ENCODE data around the gene PRKCG.

Gene PRKCG

DNA sequence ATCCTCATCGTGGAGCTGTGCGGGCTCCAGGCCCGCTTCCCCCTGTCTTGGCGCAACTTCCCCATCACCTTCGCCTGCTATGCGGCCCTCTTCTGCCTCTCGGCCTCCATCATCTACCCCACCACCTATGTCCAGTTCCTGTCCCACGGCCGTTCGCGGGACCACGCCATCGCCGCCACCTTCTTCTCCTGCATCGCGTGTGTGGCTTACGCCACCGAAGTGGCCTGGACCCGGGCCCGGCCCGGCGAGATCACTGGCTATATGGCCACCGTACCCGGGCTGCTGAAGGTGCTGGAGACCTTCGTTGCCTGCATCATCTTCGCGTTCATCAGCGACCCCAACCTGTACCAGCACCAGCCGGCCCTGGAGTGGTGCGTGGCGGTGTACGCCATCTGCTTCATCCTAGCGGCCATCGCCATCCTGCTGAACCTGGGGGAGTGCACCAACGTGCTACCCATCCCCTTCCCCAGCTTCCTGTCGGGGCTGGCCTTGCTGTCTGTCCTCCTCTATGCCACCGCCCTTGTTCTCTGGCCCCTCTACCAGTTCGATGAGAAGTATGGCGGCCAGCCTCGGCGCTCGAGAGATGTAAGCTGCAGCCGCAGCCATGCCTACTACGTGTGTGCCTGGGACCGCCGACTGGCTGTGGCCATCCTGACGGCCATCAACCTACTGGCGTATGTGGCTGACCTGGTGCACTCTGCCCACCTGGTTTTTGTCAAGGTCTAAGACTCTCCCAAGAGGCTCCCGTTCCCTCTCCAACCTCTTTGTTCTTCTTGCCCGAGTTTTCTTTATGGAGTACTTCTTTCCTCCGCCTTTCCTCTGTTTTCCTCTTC, 8.0 kb upstream of the PRKCG start:
- Histone ChIP-seq H3K36me3 (ENCODE audit: control insufficient read depth in 1 of 2, insufficient read depth in 2 of 2, low read length in 2 of 2) (peaks cover 18 to 39% of the 10 kb centered on the region in 2 donors), H3K27ac (ENCODE audit: low read length) (no peak overlapping the region), H3K9me3 (ENCODE audit: control insufficient read depth in 1 of 2, low read length in 2 of 2) (no peaks in the 10 kb centered on the region), H3K4me3 (ENCODE audit: low read depth in 1 of 2, low read length in 2 of 2) (no peak overlapping the region), H3K27me3 (ENCODE audit: low read depth, low read length) (no peaks in the 10 kb centered on the region), H3K4me1 (ENCODE audit: control insufficient read depth in 1 of 2, insufficient read depth in 2 of 2, low read length in 2 of 2) (peaks cover 3 to 66% of the 10 kb centered on the region in 2 donors)

- Histone ChIP-seq H3K9me3 (ENCODE audit: control insufficient read depth in 1 of 2, low read length in 2 of 2) (no peaks in the 10 kb centered on the region), H3K4me3 (ENCODE audit: low read depth in 1 of 2, low read length in 2 of 2) (no peak overlapping the region), H3K27ac (ENCODE audit: low read length) (no peak overlapping the region), H3K4me1 (ENCODE audit: control insufficient read depth in 1 of 2, insufficient read depth in 2 of 2, low read length in 2 of 2) (peaks cover 3 to 72% of the 10 kb centered on the region in 2 donors), H3K27me3 (ENCODE audit: low read depth, low read length) (no peaks in the 10 kb centered on the region), H3K36me3 (ENCODE audit: control insufficient read depth in 1 of 2, insufficient read depth in 2 of 2, low read length in 2 of 2) (peaks cover 18 to 37% of the 10 kb centered on the region in 2 donors)
Measured at GRCh38 chr19:53874606-53874990, 7.4 kb upstream of the PRKCG start.

DNA sequence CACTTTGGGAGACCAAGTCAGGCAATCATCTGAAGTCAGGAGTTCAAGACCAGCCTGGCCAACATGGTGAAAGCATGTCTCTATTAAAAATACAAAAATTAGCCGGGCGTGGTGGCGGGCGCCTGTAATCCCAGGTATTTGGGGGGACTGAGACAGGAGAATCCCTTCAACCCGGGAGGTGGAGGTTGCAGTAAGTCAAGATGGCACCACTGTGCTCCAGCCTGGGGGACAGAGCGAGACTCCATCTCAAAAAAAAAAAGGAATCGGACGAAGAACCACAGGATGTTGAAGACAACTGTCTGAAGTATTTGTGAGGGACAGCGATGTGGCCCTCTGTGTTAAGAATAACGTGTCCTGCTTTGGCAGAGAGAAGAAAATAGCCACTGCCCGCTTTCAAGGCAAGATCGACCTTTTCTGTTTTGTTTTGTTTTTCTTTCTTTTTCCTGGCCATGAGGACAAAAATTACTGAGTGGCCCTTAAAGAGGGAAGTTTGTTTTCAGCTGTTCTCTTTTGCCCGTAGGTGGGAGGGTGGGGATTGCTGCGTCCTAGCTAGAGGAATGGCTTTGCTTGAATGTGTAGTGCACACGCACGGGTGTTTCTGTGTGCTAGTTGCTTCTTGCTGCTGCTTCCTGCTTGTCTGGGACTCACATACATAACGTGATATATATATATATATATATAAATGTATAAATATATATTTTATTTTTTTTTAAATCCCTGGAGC, 6.2 kb upstream of the PRKCG start:
- H3K4me1 ChIP-seq (ENCODE audit: control insufficient read depth in 1 of 2, insufficient read depth in 2 of 2, low read length in 2 of 2) = peaks cover 6 to 66% of the 10 kb centered on the region in 2 donors
- H3K27ac ChIP-seq (ENCODE audit: low read length) = no peak overlapping the region
- H3K27me3 ChIP-seq (ENCODE audit: low read depth, low read length) = peaks cover 11% of the 10 kb centered on the region
- H3K9me3 ChIP-seq (ENCODE audit: control insufficient read depth in 1 of 2, low read length in 2 of 2) = no peaks in the 10 kb centered on the region
- H3K4me3 ChIP-seq (ENCODE audit: low read depth in 1 of 2, low read length in 2 of 2) = no peak overlapping the region
- H3K36me3 ChIP-seq (ENCODE audit: control insufficient read depth in 1 of 2, insufficient read depth in 2 of 2, low read length in 2 of 2) = peaks cover 18 to 37% of the 10 kb centered on the region in 2 donors

GRCh38 chr19:53876651-53877224, 5.3 kb upstream of the PRKCG start:
- no peak overlapping the region for H3K4me3 ChIP-seq (ENCODE audit: low read depth in 1 of 2, low read length in 2 of 2)
- H3K4me1 ChIP-seq (ENCODE audit: control insufficient read depth in 1 of 2, insufficient read depth in 2 of 2, low read length in 2 of 2) = peaks cover 4 to 64% of the 10 kb centered on the region in 2 donors
- no peak overlapping the region for H3K27ac ChIP-seq (ENCODE audit: low read length)
- peaks cover 21% of the 10 kb centered on the region for H3K27me3 ChIP-seq (ENCODE audit: low read depth, low read length)
- peaks cover 18 to 32% of the 10 kb centered on the region in 2 donors for H3K36me3 ChIP-seq (ENCODE audit: control insufficient read depth in 1 of 2, insufficient read depth in 2 of 2, low read length in 2 of 2)
- H3K9me3 ChIP-seq (ENCODE audit: control insufficient read depth in 1 of 2, low read length in 2 of 2) = no peaks in the 10 kb centered on the region

DNA sequence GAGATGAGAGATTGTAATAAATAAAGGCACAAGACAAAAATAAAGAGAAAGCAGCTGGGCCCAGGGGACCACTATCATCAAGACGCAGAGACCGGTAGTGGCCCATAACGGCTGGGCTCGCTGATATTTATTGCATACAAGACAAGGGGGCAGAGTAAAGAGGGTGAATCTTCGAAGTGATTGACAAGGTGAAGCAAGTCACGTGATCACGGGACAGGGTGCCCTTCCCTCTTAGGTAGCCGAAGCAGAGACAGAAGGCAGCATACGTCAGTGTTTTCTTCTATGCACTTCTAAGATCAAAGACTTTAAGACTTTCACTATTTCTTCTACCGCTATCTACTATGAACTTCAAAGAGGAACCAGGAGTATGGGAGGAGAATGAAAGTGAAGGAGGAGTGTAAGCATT, 4.6 kb upstream of the PRKCG start:
- H3K9me3 ChIP-seq (ENCODE audit: control insufficient read depth in 1 of 2, low read length in 2 of 2) = no peaks in the 10 kb centered on the region

DNA sequence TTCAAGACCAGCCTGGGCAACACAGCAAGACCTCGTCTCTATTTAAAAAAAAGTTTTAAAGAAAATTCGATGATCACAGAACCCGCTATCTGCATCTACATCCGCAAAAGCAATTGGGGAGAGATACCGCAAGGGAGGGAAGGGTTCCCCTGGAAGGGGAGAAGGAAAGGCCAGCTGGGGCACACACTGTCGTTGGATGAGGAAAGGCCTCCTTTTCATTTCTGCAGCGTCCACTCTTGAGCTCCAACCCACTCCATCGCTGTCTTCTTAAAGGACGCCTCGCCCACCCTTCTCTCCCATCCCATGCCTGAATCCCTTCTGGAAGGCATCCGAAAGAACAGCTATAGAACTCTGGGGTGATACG, 3.2 kb upstream of the PRKCG start:
- peaks cover 4 to 55% of the 10 kb centered on the region in 2 donors for H3K4me1 ChIP-seq (ENCODE audit: control insufficient read depth in 1 of 2, insufficient read depth in 2 of 2, low read length in 2 of 2)
- peak overlapping the region; percentile 75 to 83 for H3K4me3 ChIP-seq (ENCODE audit: low read depth in 1 of 2, low read length in 2 of 2)
- peaks cover 8 to 25% of the 10 kb centered on the region in 2 donors for H3K36me3 ChIP-seq (ENCODE audit: control insufficient read depth in 1 of 2, insufficient read depth in 2 of 2, low read length in 2 of 2)
- peaks cover 36% of the 10 kb centered on the region for H3K27me3 ChIP-seq (ENCODE audit: low read depth, low read length)
- H3K27ac ChIP-seq (ENCODE audit: low read length) = no peak overlapping the region
- H3K9me3 ChIP-seq (ENCODE audit: control insufficient read depth in 1 of 2, low read length in 2 of 2) = no peaks in the 10 kb centered on the region

More for the DNA sequence above, 4.6 kb upstream of the PRKCG start:
- peaks cover 26% of the 10 kb centered on the region for H3K27me3 ChIP-seq (ENCODE audit: low read depth, low read length)
- no peak overlapping the region for H3K27ac ChIP-seq (ENCODE audit: low read length)
- H3K4me3 ChIP-seq (ENCODE audit: low read depth in 1 of 2, low read length in 2 of 2) = no peak overlapping the region
- peaks cover 18 to 32% of the 10 kb centered on the region in 2 donors for H3K36me3 ChIP-seq (ENCODE audit: control insufficient read depth in 1 of 2, insufficient read depth in 2 of 2, low read length in 2 of 2)
- peaks cover 4 to 68% of the 10 kb centered on the region in 2 donors for H3K4me1 ChIP-seq (ENCODE audit: control insufficient read depth in 1 of 2, insufficient read depth in 2 of 2, low read length in 2 of 2)

GRCh38 chr19:53879140-53880081, 2.6 kb upstream of the PRKCG start:
- H3K9me3 ChIP-seq (ENCODE audit: control insufficient read depth in 1 of 2, low read length in 2 of 2) = no peaks in the 10 kb centered on the region
- no peak overlapping the region for H3K27ac ChIP-seq (ENCODE audit: low read length)
- peaks cover 4 to 49% of the 10 kb centered on the region in 2 donors for H3K4me1 ChIP-seq (ENCODE audit: control insufficient read depth in 1 of 2, insufficient read depth in 2 of 2, low read length in 2 of 2)
- peak overlapping the region; percentile 75 to 83 for H3K4me3 ChIP-seq (ENCODE audit: low read depth in 1 of 2, low read length in 2 of 2)
- peaks cover 42% of the 10 kb centered on the region for H3K27me3 ChIP-seq (ENCODE audit: low read depth, low read length)
- H3K36me3 ChIP-seq (ENCODE audit: control insufficient read depth in 1 of 2, insufficient read depth in 2 of 2, low read length in 2 of 2) = peaks cover 1 to 18% of the 10 kb centered on the region in 2 donors

DNA sequence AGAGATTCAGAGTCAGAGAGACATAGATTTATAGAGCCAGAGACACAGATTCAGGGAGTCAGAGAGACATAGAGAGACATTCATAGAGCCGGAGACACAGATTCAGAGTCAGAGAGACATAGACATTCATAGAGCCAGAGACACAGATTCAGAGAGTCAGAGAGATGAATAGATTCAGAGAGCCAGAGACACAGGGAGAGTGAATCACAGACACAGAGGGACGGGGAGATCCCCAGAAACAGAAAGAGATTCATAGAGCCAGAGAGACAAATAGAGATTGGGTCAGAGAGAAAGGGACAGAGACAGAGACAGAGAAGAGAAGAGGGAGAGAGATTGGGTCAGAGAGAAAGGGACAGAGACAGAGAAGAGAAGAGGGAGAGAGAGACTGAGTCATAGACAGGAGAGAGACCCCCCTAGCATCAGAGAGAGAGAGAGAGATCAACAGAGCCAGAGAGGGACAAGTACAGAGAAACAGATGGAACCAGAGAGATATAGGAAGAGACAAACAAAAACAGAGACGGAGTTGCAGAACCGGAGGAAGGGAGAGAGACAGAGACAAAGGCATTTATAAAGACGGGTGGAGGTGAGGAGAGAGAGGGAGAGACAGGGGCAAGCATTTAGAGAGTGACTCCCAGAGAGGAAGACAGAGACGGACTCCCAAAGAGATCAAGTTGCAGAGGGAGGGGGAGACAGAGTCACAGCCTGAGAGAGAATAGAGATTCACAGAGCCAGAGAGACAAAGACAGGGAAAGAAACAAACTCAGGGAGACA, 1.1 kb upstream of the PRKCG start:
- H3K9me3 ChIP-seq (ENCODE audit: control insufficient read depth in 1 of 2, low read length in 2 of 2) = no peaks in the 10 kb centered on the region
- peaks cover 46% of the 10 kb centered on the region for H3K27me3 ChIP-seq (ENCODE audit: low read depth, low read length)
- H3K27ac ChIP-seq (ENCODE audit: low read length) = no peak overlapping the region
- peak overlapping the region in 1 of 2 donors; percentile 35 for H3K4me3 ChIP-seq (ENCODE audit: low read depth in 1 of 2, low read length in 2 of 2)
- H3K4me1 ChIP-seq (ENCODE audit: control insufficient read depth in 1 of 2, insufficient read depth in 2 of 2, low read length in 2 of 2) = peaks cover 4 to 34% of the 10 kb centered on the region in 2 donors
- peaks cover 0 to 6% of the 10 kb centered on the region in 2 donors for H3K36me3 ChIP-seq (ENCODE audit: control insufficient read depth in 1 of 2, insufficient read depth in 2 of 2, low read length in 2 of 2)

- Histone ChIP-seq H3K4me3 (ENCODE audit: low read depth in 1 of 2, low read length in 2 of 2) (peak overlapping the region in 1 of 2 donors; percentile 53), H3K36me3 (ENCODE audit: control insufficient read depth in 1 of 2, insufficient read depth in 2 of 2, low read length in 2 of 2) (no peaks in the 10 kb centered on the region), H3K27ac (ENCODE audit: low read length) (no peak overlapping the region), H3K4me1 (ENCODE audit: control insufficient read depth in 1 of 2, insufficient read depth in 2 of 2, low read length in 2 of 2) (peaks cover 4 to 24% of the 10 kb centered on the region in 2 donors), H3K27me3 (ENCODE audit: low read depth, low read length) (peaks cover 46% of the 10 kb centered on the region), H3K9me3 (ENCODE audit: control insufficient read depth in 1 of 2, low read length in 2 of 2) (no peaks in the 10 kb centered on the region)
Measured at GRCh38 chr19:53882391-53883050, 524 bp downstream of the PRKCG start.

DNA sequence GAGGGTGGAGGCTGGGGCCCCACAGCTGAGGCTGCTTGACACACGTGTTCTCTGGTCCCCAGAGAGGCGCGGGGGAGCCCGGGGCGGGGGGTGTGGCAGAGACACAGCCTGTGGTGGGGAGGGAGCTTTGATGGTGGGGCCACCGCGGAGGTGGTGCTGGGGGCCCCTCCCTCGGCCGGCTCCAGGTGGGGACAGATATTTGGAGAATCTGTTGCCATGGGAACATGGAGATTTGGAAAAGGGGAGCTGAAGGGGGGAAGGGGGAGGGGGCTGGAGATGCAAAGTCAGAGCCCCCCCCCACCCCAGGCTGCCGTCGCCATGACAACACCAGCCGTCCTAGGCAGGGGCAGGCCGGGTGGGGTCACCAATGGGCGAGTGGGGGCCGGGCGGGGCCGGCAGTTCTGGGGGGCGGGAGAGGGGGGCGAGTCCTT, 1.2 kb downstream of the PRKCG start:
- H3K27ac ChIP-seq (ENCODE audit: low read length) = no peak overlapping the region
- H3K4me3 ChIP-seq (ENCODE audit: low read depth in 1 of 2, low read length in 2 of 2) = no peak overlapping the region
- peaks cover 46% of the 10 kb centered on the region for H3K27me3 ChIP-seq (ENCODE audit: low read depth, low read length)
- no peaks in the 10 kb centered on the region for H3K36me3 ChIP-seq (ENCODE audit: control insufficient read depth in 1 of 2, insufficient read depth in 2 of 2, low read length in 2 of 2)
- no peaks in the 10 kb centered on the region for H3K9me3 ChIP-seq (ENCODE audit: control insufficient read depth in 1 of 2, low read length in 2 of 2)
- H3K4me1 ChIP-seq (ENCODE audit: control insufficient read depth in 1 of 2, insufficient read depth in 2 of 2, low read length in 2 of 2) = peaks cover 4 to 24% of the 10 kb centered on the region in 2 donors
